GM19468 (cell line): ENCODE results near the gene SERTAD2.
A peak's percentile ranks its signal among the peaks of the same experiment; 100 is the strongest.

Experiments used
- ATAC-seq: cut with Tn5 transposase; IDR thresholded peaks from one replicate; pipeline ENCODE4 v1.9.1; 2021; ENCODE audit warnings: mild to moderate bottlenecking, moderate library complexity, moderate number of reproducible peaks; ENCODE audit not compliant: unreplicated experiment; ENCODE audit errors: extremely low read depth

SERTAD2 gene

GRCh38 chr2:64653109-64654062, at the start of gene SERTAD2:
Gene SERTAD2, minus strand, starts transcription at chr2:64653913. Its CDS starts 17,042 bp downstream, at chr2:64636871.
- ATAC-seq = peak; percentile 62

- peak; percentile 22 for ATAC-seq
These were observed 46.6 kb upstream of the SERTAD2 start for GRCh38 chr2:64700133-64700809.

DNA sequence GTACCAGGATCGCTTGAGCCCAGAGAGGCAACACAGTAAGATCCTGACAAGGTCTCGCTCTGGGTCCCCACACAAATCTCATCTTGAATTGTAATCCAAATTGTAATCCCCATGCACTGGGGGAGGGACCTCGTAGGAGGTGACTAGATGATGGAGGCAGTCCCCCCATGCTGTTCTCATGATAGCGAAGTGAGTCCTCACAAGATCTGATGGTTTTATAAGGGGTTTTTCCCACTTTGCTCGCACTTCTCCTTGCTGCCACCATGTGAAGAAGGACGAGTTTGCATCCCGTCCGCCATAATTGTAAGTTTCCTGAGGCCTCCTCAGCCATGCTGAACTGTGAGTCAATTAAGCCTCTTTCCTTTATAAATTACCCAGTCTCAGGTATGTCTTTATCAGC, 46.0 kb upstream of the SERTAD2 start:
- peak; percentile 6 for ATAC-seq

DNA sequence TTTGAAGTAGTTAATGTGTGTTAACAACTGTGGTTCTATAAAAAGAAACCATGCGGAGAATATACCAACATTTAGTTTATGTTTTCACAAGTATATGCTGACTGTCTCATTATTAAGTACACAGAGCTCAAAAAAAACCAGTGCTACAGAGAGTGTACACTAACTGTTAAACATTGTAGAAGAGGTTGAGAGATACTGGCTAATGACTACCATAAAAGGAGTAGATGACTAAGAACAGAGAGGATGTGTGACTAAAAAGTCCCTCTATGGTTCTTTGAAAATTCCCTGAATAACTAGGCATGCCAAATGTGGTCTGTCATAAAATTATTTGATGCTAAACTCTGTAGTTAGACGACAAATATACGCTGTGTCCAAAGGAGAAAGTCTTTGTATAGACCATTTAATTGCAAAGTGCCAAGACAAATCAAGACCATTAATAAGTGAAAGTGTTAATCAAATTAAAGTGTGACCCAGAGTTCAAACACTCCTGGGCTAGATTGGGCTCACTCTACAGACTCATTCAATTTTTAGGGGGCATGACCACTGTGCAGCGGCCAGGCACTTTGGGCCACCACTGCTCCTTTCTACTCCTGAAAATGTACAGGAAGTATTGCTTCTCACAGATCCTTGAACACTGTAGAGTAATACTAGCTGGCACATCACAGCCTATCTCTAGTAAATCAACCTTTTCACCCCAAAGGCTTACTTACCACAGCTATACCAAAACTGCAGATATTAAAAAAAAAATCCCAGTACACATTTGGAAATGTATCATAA, 45.1 kb upstream of the SERTAD2 start:
- ATAC-seq = peak; percentile 86

- ATAC-seq = no peak
These were observed 44.5 kb upstream of the SERTAD2 start for GRCh38 chr2:64698177-64698643.

- no peak for ATAC-seq
These were observed 43.8 kb upstream of the SERTAD2 start for GRCh38 chr2:64697297-64698176.

DNA sequence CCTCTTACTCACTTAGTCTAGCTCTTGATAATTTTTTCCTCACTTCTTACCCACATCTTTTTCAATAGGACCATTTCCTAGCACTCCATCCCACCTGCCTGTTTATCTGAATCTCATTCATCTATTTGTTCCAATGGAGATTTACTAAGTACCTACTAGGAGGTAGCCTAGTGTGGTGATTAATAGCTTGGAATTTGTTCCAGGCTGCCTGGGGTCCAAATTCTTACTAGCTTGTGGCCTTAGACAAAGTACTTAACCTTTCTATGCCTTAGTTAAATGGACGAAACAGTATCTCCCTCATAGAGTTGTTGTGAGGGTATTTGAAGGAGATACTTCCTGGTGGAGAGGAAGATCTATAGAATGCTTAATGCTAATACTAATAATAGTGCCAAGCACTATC, 42.9 kb upstream of the SERTAD2 start:
- no peak for ATAC-seq

GRCh38 chr2:64695721-64696261, 42.1 kb upstream of the SERTAD2 start:
- no peak for ATAC-seq

GRCh38 chr2:64692401-64692800, 38.7 kb upstream of the SERTAD2 start:
- ATAC-seq = no peak

- no peak for ATAC-seq
These were observed 35.2 kb upstream of the SERTAD2 start for GRCh38 chr2:64688909-64689308.

- ATAC-seq = no peak
These were observed 32.7 kb upstream of the SERTAD2 start for GRCh38 chr2:64686283-64686956.

DNA sequence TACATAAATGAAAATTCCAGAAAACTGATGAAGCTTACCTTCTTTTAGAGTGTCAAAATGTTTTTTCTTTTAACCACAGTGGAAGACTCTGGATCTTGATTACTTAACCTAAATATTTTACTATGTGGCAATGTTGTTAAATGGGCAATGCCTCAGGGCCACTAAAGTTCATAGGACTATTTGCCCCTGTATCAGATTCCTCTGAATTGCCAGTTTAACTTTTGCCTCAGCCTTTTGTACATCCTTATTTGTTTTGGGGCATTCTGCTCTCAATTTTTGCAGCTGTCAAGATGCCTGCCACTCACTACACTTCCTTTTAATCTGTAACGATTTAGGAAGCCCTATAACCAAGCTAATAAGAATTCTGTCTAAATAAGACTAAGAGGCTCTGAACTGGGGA, 31.7 kb upstream of the SERTAD2 start:
- no peak for ATAC-seq

DNA sequence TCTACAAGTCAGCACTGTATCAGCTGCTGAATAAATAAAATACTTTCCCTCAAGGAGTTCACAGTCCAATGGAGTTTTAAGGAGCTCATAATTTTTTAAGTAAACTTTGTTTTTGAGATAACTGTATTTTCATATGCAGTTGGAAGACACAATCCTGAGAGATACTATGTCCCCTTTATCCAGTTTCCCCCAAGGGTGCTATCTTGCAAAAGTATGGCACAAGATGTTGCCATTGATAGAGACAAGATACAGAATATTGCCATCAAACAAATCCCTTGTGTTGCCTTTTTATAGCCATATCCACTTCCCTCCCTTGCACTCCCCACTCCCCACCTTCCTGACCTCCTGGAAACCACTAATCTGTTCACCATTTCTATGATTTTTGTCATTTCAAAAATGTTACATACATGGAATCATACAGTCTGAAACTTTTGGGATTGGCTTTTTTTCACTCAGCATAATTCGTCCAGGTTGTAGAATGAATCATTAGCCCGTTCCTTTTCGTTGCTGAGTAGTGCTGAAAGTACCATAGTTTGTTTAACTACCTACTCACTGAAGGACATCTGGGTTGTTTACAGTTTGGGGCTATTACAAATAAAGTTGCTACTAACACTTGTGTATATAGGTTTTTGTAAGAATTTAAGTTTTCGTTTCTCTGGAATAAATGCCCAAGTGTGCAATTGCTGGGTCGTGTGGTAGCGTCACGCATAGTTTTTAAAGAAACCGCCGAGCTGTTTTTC, 30.2 kb upstream of the SERTAD2 start:
- ATAC-seq = no peak

GRCh38 chr2:64681479-64681967, 27.8 kb upstream of the SERTAD2 start:
- ATAC-seq = no peak

DNA sequence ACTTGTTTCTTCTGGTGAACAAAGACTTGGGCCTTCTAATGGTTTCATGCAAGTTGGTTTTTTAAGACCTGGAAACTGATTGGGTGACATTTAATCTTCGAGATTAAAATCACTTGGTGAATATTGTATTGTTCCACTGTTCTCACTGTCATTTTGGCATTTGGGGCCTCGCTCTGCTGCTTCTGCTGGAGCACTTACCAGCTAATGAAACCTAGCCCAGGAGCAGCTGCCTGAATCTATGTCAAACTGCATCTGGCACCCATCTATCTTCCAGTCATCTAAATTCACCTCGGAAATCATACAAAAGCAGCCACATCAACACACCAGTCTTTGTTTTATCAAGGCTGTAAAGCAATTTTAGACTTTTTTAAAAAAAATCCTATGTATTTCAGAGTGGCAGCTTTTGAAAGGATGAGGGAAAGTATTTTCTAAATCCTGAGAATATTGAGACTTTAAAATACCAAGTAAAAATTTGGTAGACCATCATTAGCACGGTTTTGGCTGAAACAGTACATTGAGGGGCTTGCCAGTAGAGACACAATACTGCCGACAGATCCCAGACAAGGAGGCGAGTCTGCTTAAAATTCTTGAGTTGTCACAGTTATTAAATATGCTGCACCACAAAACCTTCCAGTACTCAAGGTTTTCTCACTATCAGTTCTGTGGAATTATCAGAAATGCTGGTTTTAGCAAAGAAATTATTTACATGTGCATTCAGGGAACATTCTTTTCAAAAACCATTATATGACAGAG, 26.1 kb upstream of the SERTAD2 start:
- no peak for ATAC-seq

- no peak for ATAC-seq
These were observed 25.3 kb upstream of the SERTAD2 start for GRCh38 chr2:64678771-64679590.
